Calu3 (cell line): ENCODE measurements around the gene XRN2. TPM values are rescaled to one million over a fixed set of nuclear protein-coding genes. Genes with fewer than 3 reads are reported as not detected.

Experiments
- BruUV-seq: library from RNA; stranded (reverse); fragments of 400-500 nt; replicated peaks from 2 replicates; lab custom pipeline; 2021; lab: Mats Ljungman, UMichigan
- CTCF ChIA-PET: fragments of 300-600 bp; sonication (Branson Sonifier 250); formaldehyde crosslinking; loops from one replicate; lab custom pipeline; 2022; ENCODE audit warnings: antibody characterized with exemption; lab: Charles Lee
- DNase-seq: peaks from one replicate; pipeline ENCODE4 v3.0.0; 2022
- H3K27ac Mint-ChIP-seq: one replicate; pipeline ENCODE4 v1.8.0; 2022; ENCODE audit warnings: mixed read lengths; ENCODE audit not compliant: unreplicated experiment
- H3K27me3 Mint-ChIP-seq: one replicate; pipeline ENCODE4 v1.8.0; 2022; ENCODE audit warnings: mixed read lengths; ENCODE audit not compliant: unreplicated experiment
- H3K36me3 Mint-ChIP-seq: one replicate; pipeline ENCODE4 v1.8.0; 2022; ENCODE audit warnings: mild to moderate bottlenecking, moderate library complexity, mixed read lengths; ENCODE audit not compliant: insufficient read depth, unreplicated experiment
- H3K4me1 Mint-ChIP-seq: one replicate; pipeline ENCODE4 v1.8.0; 2022; ENCODE audit warnings: mild to moderate bottlenecking, low read depth, mixed read lengths; ENCODE audit not compliant: unreplicated experiment
- H3K4me3 Mint-ChIP-seq: one replicate; pipeline ENCODE4 v1.8.0; 2022; ENCODE audit warnings: mild to moderate bottlenecking, low read depth, moderate library complexity, mixed read lengths; ENCODE audit not compliant: unreplicated experiment
- H3K9me3 Mint-ChIP-seq: one replicate; pipeline ENCODE4 v1.8.0; 2022; ENCODE audit warnings: low read depth, mixed read lengths; ENCODE audit not compliant: unreplicated experiment
- CTCF ChIP-seq: fragments of 200-600 bp; IDR thresholded peaks from one replicate; pipeline ENCODE4 v1.8.0; 2022; ENCODE audit warnings: antibody characterized with exemption; ENCODE audit not compliant: unreplicated experiment
- intact Hi-C: fragments of 100-400 bp; cut with micrococcal nuclease; formaldehyde crosslinking; loops from one replicate; pipeline ENCODE4 v1.10.0; 2022; ENCODE audit not compliant: unreplicated experiment
- total RNA-seq: library from RNA; stranded (reverse); gene quantifications from 2 replicates; pipeline ENCODE4 v1.2.3, GENCODE V29; 2022

Gene XRN2
- total RNA-seq, 1 experiment from 2014 or later: 24.7 TPM

GRCh38 chr20:21357844-21358243, 54.7 kb downstream of the XRN2 start:
- intact Hi-C loops: no loop called here
- no peak overlapping the region for H3K4me3 Mint-ChIP-seq
- TF ChIP-seq CTCF: no peak
- no TSS peak for BruUV-seq
- H3K27ac Mint-ChIP-seq: no peak overlapping the region
- DNase-seq: no peak
- no peaks in the 10 kb centered on the region for H3K9me3 Mint-ChIP-seq
- no peaks in the 10 kb centered on the region for H3K27me3 Mint-ChIP-seq
- CTCF ChIA-PET: no interaction called here
- H3K36me3 Mint-ChIP-seq: peaks cover 3% of the 10 kb centered on the region
- H3K4me1 Mint-ChIP-seq: no peaks in the 10 kb centered on the region

GRCh38 chr20:21358737-21359136, 55.6 kb downstream of the XRN2 start:
- no TSS peak for BruUV-seq
- H3K27me3 Mint-ChIP-seq: no peaks in the 10 kb centered on the region
- H3K4me1 Mint-ChIP-seq: no peaks in the 10 kb centered on the region

GRCh38 chr20:21360705-21361104, 57.6 kb downstream of the XRN2 start:
- CTCF ChIA-PET: no interaction called here
- no peak overlapping the region for H3K27ac Mint-ChIP-seq
- H3K27me3 Mint-ChIP-seq: no peaks in the 10 kb centered on the region
- no TSS peak for BruUV-seq
- H3K4me3 Mint-ChIP-seq: no peak overlapping the region
- TF ChIP-seq CTCF: no peak
- H3K4me1 Mint-ChIP-seq: no peaks in the 10 kb centered on the region
- peaks cover 6% of the 10 kb centered on the region for H3K36me3 Mint-ChIP-seq
- intact Hi-C loops: no loop called here
- no peaks in the 10 kb centered on the region for H3K9me3 Mint-ChIP-seq
- DNase-seq: no peak

More at GRCh38 chr20:21358737-21359136, 55.6 kb downstream of the XRN2 start:
- intact Hi-C loops: no loop called here
- no peak for TF ChIP-seq CTCF
- no peak overlapping the region for H3K27ac Mint-ChIP-seq
- DNase-seq: no peak
- H3K36me3 Mint-ChIP-seq: peaks cover 6% of the 10 kb centered on the region
- CTCF ChIA-PET: no interaction called here
- H3K9me3 Mint-ChIP-seq: no peaks in the 10 kb centered on the region
- H3K4me3 Mint-ChIP-seq: no peak overlapping the region

GRCh38 chr20:21361266-21361665, 58.1 kb downstream of the XRN2 start:
- BruUV-seq: no TSS peak
- DNase-seq: no peak
- CTCF ChIA-PET: no interaction called here
- no peak overlapping the region for H3K4me3 Mint-ChIP-seq
- no peak for TF ChIP-seq CTCF
- intact Hi-C loops: no loop called here
- H3K9me3 Mint-ChIP-seq: no peaks in the 10 kb centered on the region
- no peaks in the 10 kb centered on the region for H3K4me1 Mint-ChIP-seq
- H3K27ac Mint-ChIP-seq: no peak overlapping the region
- peaks cover 6% of the 10 kb centered on the region for H3K36me3 Mint-ChIP-seq
- H3K27me3 Mint-ChIP-seq: no peaks in the 10 kb centered on the region
